Smooth muscle cell (in vitro differentiated cells): ENCODE results near the gene NGRN. TPM values are rescaled to one million over a fixed set of nuclear protein-coding genes. Genes with fewer than 3 reads are reported as not detected.

Experiments used
- DNase-seq: peaks from one replicate; lab custom pipeline; 2025; ENCODE audit not compliant: unreplicated experiment; lab: John Stamatoyannopoulos, UW
- H2AFZ ChIP-seq: fragments of 200-600 bp; sonication (generic); 2 replicates; pipeline ENCODE4 v1.6.0; 2016; ENCODE audit warnings: antibody characterized with exemption, low read depth, mild to moderate bottlenecking
- H3F3A ChIP-seq: fragments of 200-600 bp; sonication (generic); 2 replicates; pipeline ENCODE4 v1.6.0; 2017; ENCODE audit warnings: antibody characterized with exemption, low read depth
- H3K27ac ChIP-seq: fragments of 200-600 bp; sonication (generic); 2 replicates; pipeline ENCODE4 v1.5.1; 2016; ENCODE audit warnings: low read depth, mild to moderate bottlenecking
- H3K27me3 ChIP-seq: fragments of 200-600 bp; sonication (generic); 2 replicates; pipeline ENCODE4 v1.6.1; 2016; ENCODE audit warnings: low read depth, mild to moderate bottlenecking
- H3K36me3 ChIP-seq: fragments of 200-600 bp; sonication (generic); 2 replicates; pipeline ENCODE4 v1.5.1; 2016; ENCODE audit warnings: low read depth
- H3K4me1 ChIP-seq: fragments of 200-600 bp; sonication (generic); 2 replicates; pipeline ENCODE4 v1.5.1; 2016; ENCODE audit warnings: low read depth
- H3K4me2 ChIP-seq: fragments of 200-600 bp; sonication (generic); 2 replicates; pipeline ENCODE4 v1.6.0; 2016; ENCODE audit warnings: mild to moderate bottlenecking
- H3K4me3 ChIP-seq: fragments of 200-600 bp; sonication (generic); 2 replicates; pipeline ENCODE4 v1.5.1; 2016; ENCODE audit warnings: mild to moderate bottlenecking
- H3K79me2 ChIP-seq: fragments of 200-600 bp; sonication (generic); 2 replicates; pipeline ENCODE4 v1.6.0; 2016; ENCODE audit warnings: low read depth, mild to moderate bottlenecking
- H3K9ac ChIP-seq: fragments of 200-600 bp; sonication (generic); 2 replicates; pipeline ENCODE4 v1.6.0; 2016; ENCODE audit warnings: low read depth
- H3K9me3 ChIP-seq: fragments of 200-600 bp; sonication (generic); replicated peaks from 2 replicates; pipeline ENCODE4 v1.5.1; 2016; ENCODE audit warnings: low read depth
- H4K20me1 ChIP-seq: fragments of 200-600 bp; sonication (generic); 2 replicates; pipeline ENCODE4 v1.6.0; 2016; ENCODE audit warnings: low read depth
- WGBS: methylation state at CpG from one replicate; pipeline ENCODE4 v1.1.7; 2016; ENCODE audit warnings: low lambda C conversion rate; 5-methylcytosine and 5-hydroxymethylcytosine counted together
- polyA plus RNA-seq: library from polyadenylated mRNA; unstranded; fragments of >200 nt; fragmentation: Nextera tagmentation; extraction: Ambion mirVana; gene quantifications from 2 replicates; pipeline ENCODE4 v1.2.1, GENCODE V29; 2016
- total RNA-seq: library from RNA; depleted of rRNA; stranded (reverse); fragments of >200 nt; gene quantifications from 2 replicates; pipeline ENCODE4 v1.2.3, GENCODE V29; 2014
- TF ChIP-seq, protein P1 (sequence below): fragments of 200-600 bp; sonication (generic); IDR thresholded peaks from 2 replicates; pipeline ENCODE4 v1.5.1; 2017; ENCODE audit warnings: borderline replicate concordance, mild to moderate bottlenecking, antibody characterized with exemption; ENCODE audit not compliant: insufficient read depth, poor library complexity, severe bottlenecking

Gene NGRN
- total and polyA plus RNA-seq, 2 experiments from 2014 or later: 54.8 to 71.5 TPM

DNA sequence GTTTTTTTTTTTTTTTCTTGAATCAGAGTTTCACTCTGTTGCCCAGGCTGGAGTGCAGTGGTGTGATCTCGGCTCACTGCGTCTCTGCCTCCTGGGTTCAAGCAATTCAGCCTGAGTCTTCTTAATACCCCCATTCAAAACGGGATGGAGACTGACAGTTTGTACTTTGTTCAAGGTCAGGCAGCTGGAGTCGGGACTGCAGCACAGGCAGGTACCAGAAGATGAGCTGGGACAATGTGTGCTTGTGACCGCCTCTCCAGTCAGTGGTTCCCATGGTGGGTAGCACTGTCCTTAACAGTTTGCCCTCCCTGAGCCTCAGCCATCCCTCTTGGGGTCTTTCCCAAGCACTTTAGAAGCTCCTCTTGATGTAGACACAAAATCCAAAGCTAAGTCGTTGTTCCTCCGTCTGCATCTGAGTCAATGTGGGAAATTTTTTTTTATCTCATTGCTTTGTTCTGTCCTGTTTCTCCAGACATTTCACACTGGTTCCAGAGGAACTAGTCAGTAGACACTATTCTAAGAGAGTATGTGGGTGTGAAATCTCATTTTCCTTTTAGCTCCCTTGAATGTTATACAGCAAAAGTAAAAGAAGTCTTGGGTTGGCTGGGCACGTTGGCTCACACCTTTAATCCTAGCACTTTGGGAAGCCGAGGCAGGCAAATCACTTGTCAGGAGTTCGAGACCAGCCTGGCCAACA is 21.4 kb upstream of the NGRN start:
- 86% methylated on average over 10 of the region's 10 CpGs for WGBS
- Histone ChIP-seq H3K4me3 (no peak overlapping the region), H2AFZ (no peak overlapping the region), H3K27ac (no peak overlapping the region), H3K36me3 (no peaks in the 10 kb centered on the region), H3K27me3 (no peaks in the 10 kb centered on the region), H4K20me1 (no peaks in the 10 kb centered on the region), H3K79me2 (no peaks in the 10 kb centered on the region), H3K4me1 (no peaks in the 10 kb centered on the region), H3K9ac (no peak overlapping the region), H3F3A (no peaks in the 10 kb centered on the region), H3K9me3 (no peaks in the 10 kb centered on the region), H3K4me2 (no peak overlapping the region)
- TF ChIP-seq, protein P1, sequence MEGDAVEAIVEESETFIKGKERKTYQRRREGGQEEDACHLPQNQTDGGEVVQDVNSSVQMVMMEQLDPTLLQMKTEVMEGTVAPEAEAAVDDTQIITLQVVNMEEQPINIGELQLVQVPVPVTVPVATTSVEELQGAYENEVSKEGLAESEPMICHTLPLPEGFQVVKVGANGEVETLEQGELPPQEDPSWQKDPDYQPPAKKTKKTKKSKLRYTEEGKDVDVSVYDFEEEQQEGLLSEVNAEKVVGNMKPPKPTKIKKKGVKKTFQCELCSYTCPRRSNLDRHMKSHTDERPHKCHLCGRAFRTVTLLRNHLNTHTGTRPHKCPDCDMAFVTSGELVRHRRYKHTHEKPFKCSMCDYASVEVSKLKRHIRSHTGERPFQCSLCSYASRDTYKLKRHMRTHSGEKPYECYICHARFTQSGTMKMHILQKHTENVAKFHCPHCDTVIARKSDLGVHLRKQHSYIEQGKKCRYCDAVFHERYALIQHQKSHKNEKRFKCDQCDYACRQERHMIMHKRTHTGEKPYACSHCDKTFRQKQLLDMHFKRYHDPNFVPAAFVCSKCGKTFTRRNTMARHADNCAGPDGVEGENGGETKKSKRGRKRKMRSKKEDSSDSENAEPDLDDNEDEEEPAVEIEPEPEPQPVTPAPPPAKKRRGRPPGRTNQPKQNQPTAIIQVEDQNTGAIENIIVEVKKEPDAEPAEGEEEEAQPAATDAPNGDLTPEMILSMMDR: no peak
- no peak for DNase-seq

DNA sequence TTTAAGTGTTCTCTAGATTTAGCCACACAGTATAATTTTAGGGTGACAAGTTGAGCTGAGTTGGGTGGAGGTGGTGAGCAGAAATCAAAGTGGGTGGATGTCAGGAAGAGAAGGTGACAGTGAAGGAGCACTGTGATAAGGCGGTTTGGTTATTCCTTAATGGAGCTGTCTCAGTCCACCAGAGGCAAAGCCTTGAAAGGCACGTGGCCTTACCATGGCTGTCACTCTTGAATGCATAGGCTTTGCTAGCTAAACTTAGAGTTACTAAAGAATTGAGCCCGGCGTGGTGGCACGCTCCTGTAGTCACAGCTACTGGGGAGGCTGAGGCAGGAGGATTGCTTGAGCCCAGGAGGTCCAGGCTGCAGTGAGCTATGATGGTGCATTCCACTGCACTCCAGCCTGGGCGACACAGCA is 16.7 kb upstream of the NGRN start:
- Histone ChIP-seq H3K9me3 (no peaks in the 10 kb centered on the region), H3K4me1 (no peaks in the 10 kb centered on the region), H3K27ac (no peak overlapping the region), H3K27me3 (no peaks in the 10 kb centered on the region), H3F3A (no peaks in the 10 kb centered on the region), H3K9ac (no peak overlapping the region), H4K20me1 (no peaks in the 10 kb centered on the region), H2AFZ (peak overlapping the region; percentile 71), H3K36me3 (no peaks in the 10 kb centered on the region), H3K4me3 (peak overlapping the region; percentile 57), H3K4me2 (peak overlapping the region; percentile 86), H3K79me2 (no peaks in the 10 kb centered on the region)
- no peak for DNase-seq
- WGBS: 72% methylated on average over 6 of the region's 6 CpGs
- TF ChIP-seq, protein P1: no peak

- no peaks in the 10 kb centered on the region for H3K36me3 ChIP-seq
- 2% methylated on average over 44 of the region's 44 CpGs for WGBS
- H3K27me3 ChIP-seq: no peaks in the 10 kb centered on the region
- no peaks in the 10 kb centered on the region for H3K79me2 ChIP-seq
- DNase-seq: peak; percentile 79
- H3K27ac ChIP-seq: no peak within 1 kb of the TSS
- H3K9ac ChIP-seq: no peak within 1 kb of the TSS
- H3K4me3 ChIP-seq: peak within 1 kb of the TSS; percentile 57
- no peaks in the 10 kb centered on the region for H3K4me1 ChIP-seq
- peak within 1 kb of the TSS; percentile 71 for H2AFZ ChIP-seq
- no peaks in the 10 kb centered on the region for H4K20me1 ChIP-seq
- TF ChIP-seq, protein P1: no peak
- H3K9me3 ChIP-seq: no peaks in the 10 kb centered on the region
- H3K4me2 ChIP-seq: peak within 1 kb of the TSS; percentile 86
- H3F3A ChIP-seq: no peaks in the 10 kb centered on the region
These were observed 16.1 kb upstream of the NGRN start, which contains the start of gene TTLL13 for GRCh38 chr15:90249203-90249863. Gene TTLL13, plus strand, starts transcription at chr15:90249556. Its CDS starts 1,075 bp downstream, at chr15:90250631.
